HG03439 (cell line): ENCODE results near the gene BRCA1.
"Not testable (repeated sequence)": the region's sequence is repeated elsewhere in the genome, so short reads cannot be mapped to it uniquely, and the experiment has no call there.

Experiments used
- ATAC-seq: cut with Tn5 transposase; IDR thresholded peaks from one replicate; pipeline ENCODE4 v1.9.1; 2021; ENCODE audit warnings: mild to moderate bottlenecking, moderate library complexity; ENCODE audit not compliant: unreplicated experiment

Gene BRCA1

DNA sequence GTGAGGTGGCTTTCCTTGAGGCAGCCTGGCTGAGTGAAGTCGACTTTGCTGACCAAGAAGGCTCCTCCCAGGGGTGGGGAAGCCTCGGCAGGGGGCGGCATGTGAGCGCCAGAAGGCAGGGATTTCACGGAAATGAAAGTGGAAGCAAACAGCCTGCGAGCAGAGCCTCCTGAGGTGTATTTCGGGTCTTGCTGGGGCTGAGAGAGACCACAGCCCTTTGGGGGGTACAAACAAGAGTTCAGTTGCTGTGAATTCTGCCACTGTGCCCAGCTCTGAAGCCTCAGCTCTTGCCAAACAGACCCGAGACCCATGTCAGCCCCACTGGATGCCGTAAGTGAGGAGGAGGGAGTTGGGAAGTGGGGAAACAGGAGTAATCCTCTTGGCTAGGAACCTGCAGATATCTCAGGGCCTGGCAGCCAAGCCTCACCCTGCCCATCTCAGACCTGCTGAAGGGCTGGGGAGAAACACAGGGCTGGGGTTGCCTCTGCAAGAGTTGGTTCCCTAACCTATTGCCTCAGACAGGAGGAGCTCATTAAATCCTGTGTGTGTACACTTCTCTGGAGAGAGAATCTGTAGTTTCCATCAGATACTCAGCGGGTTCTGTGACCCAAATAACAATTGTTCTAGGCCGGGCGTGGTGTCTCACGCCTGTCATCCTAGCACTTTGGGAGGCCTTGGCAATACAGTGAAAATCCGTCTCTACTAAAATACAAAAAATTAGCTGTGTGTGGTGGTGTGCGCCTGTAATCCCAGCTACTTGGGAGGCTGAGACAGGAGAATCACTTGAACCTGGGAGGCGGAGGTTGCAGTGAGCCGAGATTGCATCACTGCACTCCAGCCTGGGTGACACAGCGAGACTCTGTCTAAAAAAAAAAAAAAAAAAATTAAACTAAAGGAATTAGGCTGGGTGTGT is 118.3 kb downstream of the BRCA1 start, which contains the start of gene IFI35:
Gene IFI35 (plus strand): TSS at position 146 of the 913 bp plus-strand sequence. CDS start 164 bp downstream, at position 310.
- peak; percentile 80 for ATAC-seq

DNA sequence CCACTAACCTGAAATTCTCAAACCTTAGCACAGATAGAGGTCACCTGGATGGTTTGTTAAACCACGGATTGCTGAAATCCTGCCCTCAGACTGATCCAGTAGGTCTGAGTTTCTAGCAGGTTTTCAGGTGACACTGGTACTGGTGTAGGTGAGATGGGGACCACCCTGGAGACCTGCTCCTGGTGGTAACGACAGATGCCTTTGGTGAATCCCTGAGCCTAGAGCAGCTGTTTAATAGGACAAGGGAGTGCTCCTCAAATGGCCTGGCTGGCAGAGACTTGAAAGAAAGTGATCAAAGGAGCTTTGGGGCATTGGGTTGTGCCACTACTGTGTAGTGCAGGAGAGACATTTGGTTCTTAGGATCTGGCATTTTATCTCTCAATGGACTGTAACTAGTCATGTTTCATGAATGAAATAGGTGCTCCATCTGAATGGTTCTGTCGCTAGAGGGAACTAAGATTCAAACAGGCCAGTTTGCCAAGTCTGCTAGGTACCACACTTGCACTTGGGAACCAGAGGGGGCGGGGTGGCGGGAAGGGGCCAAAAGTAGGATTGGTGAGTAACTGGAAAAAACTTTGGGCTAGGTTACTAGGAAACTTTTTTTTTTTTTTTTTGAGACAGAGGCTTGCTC is 121.5 kb downstream of the BRCA1 start:
- ATAC-seq = no peak

DNA sequence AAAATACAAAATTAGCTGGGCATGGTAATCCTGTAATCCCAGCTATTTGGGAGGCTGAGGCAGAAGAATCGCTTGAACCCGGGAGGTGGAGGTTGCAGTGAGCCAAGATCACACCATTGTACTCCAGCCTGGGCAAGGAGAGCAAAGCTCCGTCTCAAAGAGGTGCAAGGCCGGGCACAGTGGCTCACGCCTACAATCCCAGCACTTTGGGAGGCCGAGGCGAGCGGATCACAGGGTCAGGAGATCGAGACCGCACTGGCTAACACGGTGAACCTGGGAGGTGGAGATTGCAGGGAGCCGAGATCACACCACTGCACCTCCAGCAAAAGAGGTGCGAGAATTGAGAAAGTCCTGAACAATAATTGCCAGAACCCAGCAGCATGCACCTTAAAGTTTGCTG is 124.3 kb downstream of the BRCA1 start:
- ATAC-seq = not testable (repeated sequence)

DNA sequence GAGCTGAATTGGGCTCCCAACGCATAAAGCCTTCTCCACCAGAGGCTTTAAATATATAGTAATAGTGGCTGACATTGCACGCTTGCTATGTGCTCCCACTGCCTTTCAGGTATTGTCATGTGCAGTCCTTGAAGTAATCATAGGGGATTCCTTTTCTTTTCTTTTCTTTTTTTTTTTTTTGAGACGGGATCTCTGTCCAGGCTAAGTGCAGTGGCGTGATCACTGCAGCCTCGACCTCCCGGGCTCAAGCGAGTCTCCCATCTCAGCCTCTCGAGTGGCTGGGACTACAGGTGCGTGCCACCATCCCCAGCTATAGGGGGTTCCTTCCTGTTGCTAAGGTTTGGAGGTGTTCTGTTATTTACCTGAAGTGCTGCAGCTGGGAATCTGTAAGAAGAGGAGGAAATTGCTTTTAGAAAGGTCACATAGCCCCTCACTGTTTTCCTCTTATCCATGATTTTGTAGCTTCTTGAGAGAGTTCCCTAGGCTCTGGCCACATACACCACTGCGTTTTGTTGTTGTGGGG is 126.1 kb downstream of the BRCA1 start:
- no peak for ATAC-seq

DNA sequence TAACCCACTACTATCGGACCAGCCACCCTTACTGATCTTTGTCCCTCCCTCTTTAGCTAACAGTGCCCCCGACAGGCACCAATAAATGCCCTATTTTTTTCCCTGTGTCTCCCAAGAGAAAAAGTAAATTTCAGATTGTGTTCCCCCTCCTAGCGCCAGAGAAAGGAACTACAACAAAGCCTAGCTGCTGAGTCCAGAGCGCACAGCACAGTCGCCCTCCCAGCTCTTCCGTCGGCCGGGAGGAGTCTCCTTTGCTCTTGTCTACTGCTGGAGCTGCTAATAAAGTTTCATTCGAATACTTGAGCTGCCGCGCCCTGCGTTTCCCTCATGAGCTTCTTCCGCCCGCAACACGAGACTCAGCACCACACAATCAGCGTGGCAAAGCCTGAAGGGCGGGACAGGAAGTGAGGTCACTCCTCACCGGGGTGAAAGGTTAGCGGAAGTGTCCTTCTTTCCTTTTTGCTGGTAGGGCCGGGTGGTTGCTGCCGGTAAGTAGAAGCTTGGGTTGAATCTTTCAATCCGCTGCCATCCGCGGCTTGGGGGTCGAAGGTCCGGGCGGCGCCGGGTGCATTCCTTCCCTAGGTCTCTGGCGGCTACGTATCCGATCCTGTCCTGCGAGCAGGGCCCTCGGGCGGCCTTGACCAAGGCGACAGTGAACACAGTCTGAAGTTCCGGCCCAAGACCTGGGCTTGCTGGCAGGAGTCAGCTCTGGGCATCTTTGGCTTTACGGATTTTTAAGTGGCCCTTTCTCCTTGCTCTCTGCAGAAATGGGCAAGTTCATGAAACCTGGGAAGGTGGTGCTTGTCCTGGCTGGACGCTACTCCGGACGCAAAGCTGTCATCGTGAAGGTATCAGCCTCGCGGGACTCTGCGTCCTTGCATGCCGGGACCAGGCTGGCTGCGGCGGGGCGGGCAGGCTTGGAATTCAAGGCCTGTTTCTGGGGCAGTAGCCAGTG is 126.9 kb downstream of the BRCA1 start, which contains the start of gene RPL27:
Gene RPL27 (plus strand): TSS at position 436 of the 955 bp plus-strand sequence. CDS start 332 bp downstream, at position 768.
- ATAC-seq = peak; percentile 93

DNA sequence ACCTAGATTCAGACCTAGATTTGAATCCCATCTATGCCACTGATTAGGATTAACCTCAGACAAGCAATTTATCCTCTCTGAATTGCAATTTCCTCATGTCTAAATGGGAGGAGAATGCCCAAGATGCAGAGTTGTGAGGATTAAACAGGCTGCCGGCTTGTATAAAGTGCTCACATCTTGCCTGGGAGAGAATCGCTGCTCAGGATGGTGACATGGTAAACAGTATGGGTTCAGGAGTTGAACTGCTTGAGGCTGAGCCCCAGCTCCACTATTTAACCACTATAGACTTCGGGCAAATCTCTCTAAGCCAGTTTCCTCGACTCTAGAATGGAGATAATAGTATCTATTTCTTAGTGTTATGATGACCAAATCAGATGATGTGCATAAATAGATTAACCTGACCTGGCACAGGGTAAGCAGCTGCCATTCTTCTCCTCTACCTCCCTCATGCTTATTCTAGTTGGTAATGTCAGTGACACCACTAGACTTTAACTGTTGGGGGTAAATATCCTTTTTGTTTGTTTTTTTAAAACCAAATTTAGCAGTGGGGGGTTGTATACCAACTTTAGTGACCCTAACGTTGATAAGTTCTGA is 127.7 kb downstream of the BRCA1 start:
- no peak for ATAC-seq
